ENCODE measurements around the gene FTO. TPM values are rescaled to one million over a fixed set of nuclear protein-coding genes. Genes with fewer than 3 reads are reported as not detected.

FTO gene
- total and polyA plus RNA-seq, 2 of the 13 experiments (the other 11 are each of a cell fraction or from before 2014, with no cell fraction given), result 41.6 to 55.8 TPM

DNA sequence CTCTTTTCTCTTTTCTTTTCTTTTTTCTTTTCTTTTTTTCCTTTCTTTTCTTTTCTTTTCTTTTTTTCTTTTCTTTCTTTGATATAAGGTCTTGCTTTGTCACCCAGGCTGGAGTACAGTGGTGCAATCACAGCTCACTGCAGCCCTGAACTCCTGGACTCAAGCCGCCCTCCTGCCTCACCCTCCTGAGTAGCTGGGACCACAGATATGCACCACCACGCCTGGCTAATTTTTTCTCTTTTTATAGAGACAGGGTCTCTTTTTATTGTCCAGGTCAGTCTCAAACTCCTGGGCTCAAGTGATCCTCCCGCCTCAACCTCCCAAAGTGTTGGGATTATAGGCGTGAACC lies 436.8 kb downstream of the FTO start:
- H3K4me1 ChIP-seq (ENCODE audit: insufficient read depth, low read length), result peaks cover 51% of the 10 kb centered on the region
- H2AFZ ChIP-seq (ENCODE audit: low read length), result no peak overlapping the region
- ChIA-PET POLR2A (interaction anchor here (0.9 to 3.3 kb wide), 3 partner anchors 21 to 35 kb away, joined by 3 to 10 read pairs (median 7); no protein-coding TSS in a partner anchor), CTCF (ENCODE audit: low intra/inter-chr PET ratio, low total read pairs) (no interaction called here)
- ATAC-seq (peak; percentile 64), FAIRE-seq (peak; percentile 47), DNase-seq (ENCODE audit: low spot score) (no peak)
- no peaks in the 10 kb centered on the region for H3K36me3 ChIP-seq (replicated peaks in 1 of 2; ENCODE audit: control insufficient read depth in 1 of 2, insufficient read depth in 2 of 2, low read length in 2 of 2)
- no peak for TF ChIP-seq NFKB2 (CRISPR knock-in tag; IDR thresholded peaks at IDR 0.05; ENCODE audit: borderline replicate concordance)
- TF ChIP-seq, protein P1, sequence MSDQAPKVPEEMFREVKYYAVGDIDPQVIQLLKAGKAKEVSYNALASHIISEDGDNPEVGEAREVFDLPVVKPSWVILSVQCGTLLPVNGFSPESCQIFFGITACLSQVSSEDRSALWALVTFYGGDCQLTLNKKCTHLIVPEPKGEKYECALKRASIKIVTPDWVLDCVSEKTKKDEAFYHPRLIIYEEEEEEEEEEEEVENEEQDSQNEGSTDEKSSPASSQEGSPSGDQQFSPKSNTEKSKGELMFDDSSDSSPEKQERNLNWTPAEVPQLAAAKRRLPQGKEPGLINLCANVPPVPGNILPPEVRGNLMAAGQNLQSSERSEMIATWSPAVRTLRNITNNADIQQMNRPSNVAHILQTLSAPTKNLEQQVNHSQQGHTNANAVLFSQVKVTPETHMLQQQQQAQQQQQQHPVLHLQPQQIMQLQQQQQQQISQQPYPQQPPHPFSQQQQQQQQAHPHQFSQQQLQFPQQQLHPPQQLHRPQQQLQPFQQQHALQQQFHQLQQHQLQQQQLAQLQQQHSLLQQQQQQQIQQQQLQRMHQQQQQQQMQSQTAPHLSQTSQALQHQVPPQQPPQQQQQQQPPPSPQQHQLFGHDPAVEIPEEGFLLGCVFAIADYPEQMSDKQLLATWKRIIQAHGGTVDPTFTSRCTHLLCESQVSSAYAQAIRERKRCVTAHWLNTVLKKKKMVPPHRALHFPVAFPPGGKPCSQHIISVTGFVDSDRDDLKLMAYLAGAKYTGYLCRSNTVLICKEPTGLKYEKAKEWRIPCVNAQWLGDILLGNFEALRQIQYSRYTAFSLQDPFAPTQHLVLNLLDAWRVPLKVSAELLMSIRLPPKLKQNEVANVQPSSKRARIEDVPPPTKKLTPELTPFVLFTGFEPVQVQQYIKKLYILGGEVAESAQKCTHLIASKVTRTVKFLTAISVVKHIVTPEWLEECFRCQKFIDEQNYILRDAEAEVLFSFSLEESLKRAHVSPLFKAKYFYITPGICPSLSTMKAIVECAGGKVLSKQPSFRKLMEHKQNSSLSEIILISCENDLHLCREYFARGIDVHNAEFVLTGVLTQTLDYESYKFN (CRISPR knock-in tag; conservative IDR thresholded peaks at IDR 0.05), result no peak
- peak; percentile 50; the same call in 1 of the 2 replicates for TF ChIP-seq ZNF501 (CRISPR knock-in tag; IDR thresholded peaks at IDR 0.05)
- TF ChIP-seq CEBPG (CRISPR knock-in tag; IDR thresholded peaks at IDR 0.05), result peak; percentile 19; the same call in 1 of the 2 replicates
- TF ChIP-seq, protein P2, sequence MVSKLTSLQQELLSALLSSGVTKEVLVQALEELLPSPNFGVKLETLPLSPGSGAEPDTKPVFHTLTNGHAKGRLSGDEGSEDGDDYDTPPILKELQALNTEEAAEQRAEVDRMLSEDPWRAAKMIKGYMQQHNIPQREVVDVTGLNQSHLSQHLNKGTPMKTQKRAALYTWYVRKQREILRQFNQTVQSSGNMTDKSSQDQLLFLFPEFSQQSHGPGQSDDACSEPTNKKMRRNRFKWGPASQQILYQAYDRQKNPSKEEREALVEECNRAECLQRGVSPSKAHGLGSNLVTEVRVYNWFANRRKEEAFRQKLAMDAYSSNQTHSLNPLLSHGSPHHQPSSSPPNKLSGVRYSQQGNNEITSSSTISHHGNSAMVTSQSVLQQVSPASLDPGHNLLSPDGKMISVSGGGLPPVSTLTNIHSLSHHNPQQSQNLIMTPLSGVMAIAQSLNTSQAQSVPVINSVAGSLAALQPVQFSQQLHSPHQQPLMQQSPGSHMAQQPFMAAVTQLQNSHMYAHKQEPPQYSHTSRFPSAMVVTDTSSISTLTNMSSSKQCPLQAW (CRISPR knock-in tag; IDR thresholded peaks at IDR 0.05), result 0 out of 2 replicates have a peak, but pooled peaks have one; percentile 35
- no peak for TF ChIP-seq ZNF546 (CRISPR knock-in tag; conservative IDR thresholded peaks at IDR 0.05)
- H3K27me3 ChIP-seq (ENCODE audit: control insufficient read depth in 1 of 2, insufficient read depth in 2 of 2, low read length in 2 of 2), result no peaks in the 10 kb centered on the region
- H4K20me1 ChIP-seq (ENCODE audit: insufficient read depth, low read length), result no peaks in the 10 kb centered on the region
- H3K79me2 ChIP-seq (ENCODE audit: insufficient read depth, low read length), result no peaks in the 10 kb centered on the region
- 80% methylated on average over 4 of the region's 4 CpGs for WGBS (ENCODE audit: low lambda C conversion rate)
- no TSS peak for BruUV-seq (replicated peaks)
- no peaks in the 10 kb centered on the region for H3K9me3 ChIP-seq (ENCODE audit: low read length)
- no peak overlapping the region for H3K27ac ChIP-seq (ENCODE audit: extremely low read length, insufficient read depth, low read length)
- peak overlapping the region; percentile 23; the same call in 1 of the 2 replicates for H3K4me2 ChIP-seq (ENCODE audit: low read depth, low read length)
- no peak overlapping the region for H3K4me3 ChIP-seq (replicated peaks in 1 of 3; ENCODE audit: insufficient read depth in 1 of 3, low read depth in 2 of 3, low read length in 3 of 3)
- H3K9ac ChIP-seq (ENCODE audit: insufficient read depth, low read depth, low read length), result no peak overlapping the region
- in situ Hi-C loops (cut with HindIII; ENCODE audit: extremely low pct_ligation_motif_present, low pct_unique_long_range_greater_than_20kb), result no loop called here
- intact Hi-C loops (cut with micrococcal nuclease; ENCODE audit: unreplicated experiment), result no loop called here
